Measurements from ENCODE around the gene ASCC2. TPM values are rescaled to one million over a fixed set of nuclear protein-coding genes. Genes with fewer than 3 reads are reported as not detected.

The ASCC2 gene
- total RNA-seq, 1 donor from 2014 or later: 41.7 TPM

DNA sequence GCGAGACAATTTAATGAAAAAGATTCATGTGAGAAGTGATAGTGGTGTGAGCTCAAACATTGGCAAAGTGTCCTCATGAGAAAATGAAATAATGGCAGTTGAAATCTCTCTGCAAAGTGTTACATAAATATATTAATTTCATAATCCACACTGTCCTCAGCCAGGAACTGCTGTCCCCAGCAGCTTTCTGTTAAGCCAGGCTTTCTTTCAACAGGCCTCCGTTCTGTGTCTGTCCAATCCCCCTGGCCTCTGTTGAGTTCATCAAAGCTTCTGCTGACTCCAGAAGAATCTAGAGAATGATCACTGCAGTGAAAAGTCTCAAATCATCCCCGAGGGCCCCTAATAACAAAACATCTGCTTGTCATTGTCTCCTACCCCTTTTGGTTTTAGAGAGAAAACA, 10.0 kb upstream of the ASCC2 start:
- H3K27me3 ChIP-seq (ENCODE audit: control insufficient read depth, insufficient read depth, low read length): no peaks in the 10 kb centered on the region
- no peak overlapping the region for H3K4me3 ChIP-seq (ENCODE audit: low read depth, low read length)
- DNase-seq (ENCODE audit: low read depth): no peak
- no peaks in the 10 kb centered on the region for H3K36me3 ChIP-seq (ENCODE audit: control insufficient read depth, insufficient read depth, low read length)
- TF ChIP-seq, protein P1, sequence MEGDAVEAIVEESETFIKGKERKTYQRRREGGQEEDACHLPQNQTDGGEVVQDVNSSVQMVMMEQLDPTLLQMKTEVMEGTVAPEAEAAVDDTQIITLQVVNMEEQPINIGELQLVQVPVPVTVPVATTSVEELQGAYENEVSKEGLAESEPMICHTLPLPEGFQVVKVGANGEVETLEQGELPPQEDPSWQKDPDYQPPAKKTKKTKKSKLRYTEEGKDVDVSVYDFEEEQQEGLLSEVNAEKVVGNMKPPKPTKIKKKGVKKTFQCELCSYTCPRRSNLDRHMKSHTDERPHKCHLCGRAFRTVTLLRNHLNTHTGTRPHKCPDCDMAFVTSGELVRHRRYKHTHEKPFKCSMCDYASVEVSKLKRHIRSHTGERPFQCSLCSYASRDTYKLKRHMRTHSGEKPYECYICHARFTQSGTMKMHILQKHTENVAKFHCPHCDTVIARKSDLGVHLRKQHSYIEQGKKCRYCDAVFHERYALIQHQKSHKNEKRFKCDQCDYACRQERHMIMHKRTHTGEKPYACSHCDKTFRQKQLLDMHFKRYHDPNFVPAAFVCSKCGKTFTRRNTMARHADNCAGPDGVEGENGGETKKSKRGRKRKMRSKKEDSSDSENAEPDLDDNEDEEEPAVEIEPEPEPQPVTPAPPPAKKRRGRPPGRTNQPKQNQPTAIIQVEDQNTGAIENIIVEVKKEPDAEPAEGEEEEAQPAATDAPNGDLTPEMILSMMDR (IDR thresholded peaks at IDR 0.05; ENCODE audit: insufficient read depth, low read length, poor library complexity, severe bottlenecking): no peak

DNA sequence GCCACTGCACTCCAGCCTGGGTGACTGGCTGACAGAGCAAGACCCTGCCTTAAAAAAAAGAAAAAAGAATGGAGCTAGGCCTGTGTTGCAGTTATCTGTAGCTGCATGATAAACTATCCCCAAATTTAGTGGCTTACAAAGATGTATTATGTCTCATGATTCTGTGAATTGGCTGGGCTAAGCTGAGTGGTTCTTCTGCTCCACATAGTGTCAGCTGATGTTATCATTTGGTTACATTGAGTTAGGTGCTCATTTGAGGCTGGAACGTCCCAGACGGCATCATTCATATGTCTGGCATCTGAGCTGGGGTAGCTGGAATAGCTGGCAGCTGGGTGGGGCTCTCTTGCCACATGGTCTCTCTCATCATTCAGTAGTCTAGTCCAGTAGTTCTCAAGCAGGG, 8.2 kb upstream of the ASCC2 start:
- no peak overlapping the region for H3K4me3 ChIP-seq (ENCODE audit: low read depth, low read length)
- no peaks in the 10 kb centered on the region for H3K36me3 ChIP-seq (ENCODE audit: control insufficient read depth, insufficient read depth, low read length)
- DNase-seq (ENCODE audit: low read depth): no peak
- no peaks in the 10 kb centered on the region for H3K27me3 ChIP-seq (ENCODE audit: control insufficient read depth, insufficient read depth, low read length)
- TF ChIP-seq, protein P1 (IDR thresholded peaks at IDR 0.05; ENCODE audit: insufficient read depth, low read length, poor library complexity, severe bottlenecking): no peak

DNA sequence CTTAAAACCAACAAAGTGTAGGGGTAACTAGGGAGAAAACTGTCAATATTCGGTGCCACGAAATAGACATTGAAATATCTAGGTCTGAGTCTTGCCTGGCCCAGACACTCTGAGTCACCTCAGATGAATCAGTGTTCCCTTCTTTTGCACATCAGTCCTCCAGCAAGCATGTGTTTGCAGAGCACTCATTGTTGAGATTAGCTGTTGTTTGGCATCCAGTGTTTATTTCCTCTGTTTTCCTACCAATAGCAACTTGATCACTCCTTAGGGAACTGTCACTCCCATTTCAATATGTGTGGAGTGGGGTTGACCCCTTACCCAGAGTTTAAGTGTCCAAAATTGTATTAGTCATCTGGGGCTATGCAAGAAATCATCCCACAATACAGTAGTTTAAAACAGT, 4.7 kb upstream of the ASCC2 start:
- no peaks in the 10 kb centered on the region for H3K36me3 ChIP-seq (ENCODE audit: control insufficient read depth, insufficient read depth, low read length)
- H3K27me3 ChIP-seq (ENCODE audit: control insufficient read depth, insufficient read depth, low read length): no peaks in the 10 kb centered on the region
- no peak overlapping the region for H3K4me3 ChIP-seq (ENCODE audit: low read depth, low read length)
- TF ChIP-seq, protein P1 (IDR thresholded peaks at IDR 0.05; ENCODE audit: insufficient read depth, low read length, poor library complexity, severe bottlenecking): no peak
- DNase-seq (ENCODE audit: low read depth): peak; percentile 72

DNA sequence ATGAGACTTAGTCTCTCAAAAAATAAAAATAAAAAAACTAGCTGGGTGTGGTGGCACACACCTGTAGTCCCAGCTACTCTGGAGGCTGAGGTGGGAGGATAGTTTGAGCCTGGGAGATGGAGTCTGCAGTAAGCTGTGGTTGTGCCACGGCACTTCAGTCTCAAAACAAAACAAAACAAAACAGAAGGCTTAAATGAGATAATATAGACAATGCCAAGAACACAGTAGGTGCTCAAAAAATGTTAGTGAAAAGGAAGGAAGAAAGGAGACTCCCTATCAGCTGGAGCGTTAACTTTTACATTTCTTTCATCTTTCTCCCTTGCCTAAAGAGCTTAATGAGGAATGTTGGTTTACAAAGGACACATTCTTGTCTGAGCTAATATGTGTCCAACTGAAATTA, 4.1 kb upstream of the ASCC2 start:
- no peak for DNase-seq (ENCODE audit: low read depth)
- H3K27me3 ChIP-seq (ENCODE audit: control insufficient read depth, insufficient read depth, low read length): no peaks in the 10 kb centered on the region
- H3K36me3 ChIP-seq (ENCODE audit: control insufficient read depth, insufficient read depth, low read length): no peaks in the 10 kb centered on the region
- TF ChIP-seq, protein P1 (IDR thresholded peaks at IDR 0.05; ENCODE audit: insufficient read depth, low read length, poor library complexity, severe bottlenecking): no peak
- no peak overlapping the region for H3K4me3 ChIP-seq (ENCODE audit: low read depth, low read length)

DNA sequence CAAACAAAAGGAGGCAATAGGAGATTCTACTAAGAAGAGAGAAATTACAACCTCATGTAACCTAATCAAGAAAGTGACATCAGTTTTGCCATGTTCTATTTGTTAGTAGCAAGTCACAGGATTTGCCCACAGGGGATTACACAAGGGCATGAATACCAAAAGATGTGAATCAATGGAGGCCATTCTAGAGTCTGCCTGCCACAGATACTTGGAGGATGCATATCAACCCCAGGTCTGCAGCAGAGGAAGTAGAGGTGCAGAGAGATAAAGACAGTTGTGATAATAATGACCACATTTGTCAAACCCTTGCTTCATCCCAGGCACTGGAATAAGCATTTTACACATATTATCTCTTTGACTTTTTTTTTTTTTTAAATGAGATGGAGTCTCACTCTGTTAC, 2.4 kb upstream of the ASCC2 start:
- Histone ChIP-seq H3K4me3 (ENCODE audit: low read depth, low read length) (no peak overlapping the region), H3K27me3 (ENCODE audit: control insufficient read depth, insufficient read depth, low read length) (no peaks in the 10 kb centered on the region), H3K36me3 (ENCODE audit: control insufficient read depth, insufficient read depth, low read length) (no peaks in the 10 kb centered on the region)
- DNase-seq (ENCODE audit: low read depth): no peak
- TF ChIP-seq, protein P1 (IDR thresholded peaks at IDR 0.05; ENCODE audit: insufficient read depth, low read length, poor library complexity, severe bottlenecking): no peak

DNA sequence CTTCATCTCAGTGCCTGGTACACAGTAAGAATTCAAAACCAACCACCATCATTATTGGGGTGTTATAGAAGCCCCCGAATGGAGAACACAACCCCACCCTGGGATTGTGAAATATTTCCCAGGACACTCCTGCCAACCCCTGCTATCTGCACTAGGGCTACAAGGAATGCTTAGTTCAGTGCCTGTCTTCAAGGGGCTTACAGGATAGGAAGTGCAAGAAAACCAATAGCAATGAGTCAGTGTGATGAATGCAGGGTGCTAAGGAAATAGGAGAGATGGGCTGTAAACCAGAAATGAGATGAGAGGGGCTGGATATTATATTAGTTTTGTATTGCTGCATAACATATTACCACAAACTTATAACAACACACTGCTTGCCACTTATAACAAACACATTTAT, 965 bp upstream of the ASCC2 start:
- no peaks in the 10 kb centered on the region for H3K27me3 ChIP-seq (ENCODE audit: control insufficient read depth, insufficient read depth, low read length)
- H3K36me3 ChIP-seq (ENCODE audit: control insufficient read depth, insufficient read depth, low read length): no peaks in the 10 kb centered on the region
- no peak overlapping the region for H3K4me3 ChIP-seq (ENCODE audit: low read depth, low read length)
- no peak for DNase-seq (ENCODE audit: low read depth)
- TF ChIP-seq, protein P1 (IDR thresholded peaks at IDR 0.05; ENCODE audit: insufficient read depth, low read length, poor library complexity, severe bottlenecking): no peak

All from kidney epithelial cell (primary cell).